IPS-15b (cell line): Measurements from ENCODE around the gene INSYN2A.
A peak's percentile ranks its signal among the peaks of the same experiment; 100 is the strongest.

Source experiments
- H3K27me3 ChIP-seq: one replicate; pipeline ENCODE4 v1.6.1; 2013; ENCODE audit warnings: low read length; ENCODE audit not compliant: control insufficient read depth, insufficient read depth
- H3K36me3 ChIP-seq: one replicate; pipeline ENCODE4 v1.6.1; 2013; ENCODE audit warnings: low read length; ENCODE audit not compliant: control insufficient read depth, insufficient read depth
- H3K4me1 ChIP-seq: one replicate; pipeline ENCODE4 v1.6.1; 2013; ENCODE audit warnings: mild to moderate bottlenecking, low read length; ENCODE audit not compliant: control insufficient read depth, insufficient read depth
- H3K4me3 ChIP-seq: one replicate; pipeline ENCODE4 v1.5.1; 2013; ENCODE audit warnings: low read depth, low read length
- H3K9ac ChIP-seq: one replicate; pipeline ENCODE4 v1.6.1; 2013; ENCODE audit warnings: low read depth, mild to moderate bottlenecking, low read length
- H3K9me3 ChIP-seq: one replicate; pipeline ENCODE4 v1.6.1; 2013; ENCODE audit warnings: mild to moderate bottlenecking, low read length; ENCODE audit not compliant: control insufficient read depth, insufficient read depth

The INSYN2A gene

GRCh38 chr10:127150136-127150535 is 46.3 kb downstream of the INSYN2A start:
- no peaks in the 10 kb centered on the region for H3K27me3 ChIP-seq
- H3K4me3 ChIP-seq = no peak overlapping the region
- peak overlapping the region; percentile 37 for H3K9ac ChIP-seq
- peaks cover 10% of the 10 kb centered on the region for H3K4me1 ChIP-seq
- no peaks in the 10 kb centered on the region for H3K9me3 ChIP-seq
- H3K36me3 ChIP-seq = peaks cover 1% of the 10 kb centered on the region

GRCh38 chr10:127149501-127150081 is 46.8 kb downstream of the INSYN2A start:
- peaks cover 10% of the 10 kb centered on the region for H3K4me1 ChIP-seq
- no peak overlapping the region for H3K4me3 ChIP-seq
- no peaks in the 10 kb centered on the region for H3K9me3 ChIP-seq
- H3K27me3 ChIP-seq = no peaks in the 10 kb centered on the region
- H3K36me3 ChIP-seq = peaks cover 6% of the 10 kb centered on the region
- no peak overlapping the region for H3K9ac ChIP-seq

- Histone ChIP-seq H3K9ac (no peak overlapping the region), H3K36me3 (peaks cover 6% of the 10 kb centered on the region), H3K9me3 (no peaks in the 10 kb centered on the region), H3K4me1 (peaks cover 10% of the 10 kb centered on the region), H3K27me3 (no peaks in the 10 kb centered on the region), H3K4me3 (no peak overlapping the region)
Observed at GRCh38 chr10:127148933-127149220, 47.5 kb downstream of the INSYN2A start.

GRCh38 chr10:127148066-127148932 is 48.1 kb downstream of the INSYN2A start:
- no peak overlapping the region for H3K4me3 ChIP-seq
- H3K9ac ChIP-seq = no peak overlapping the region

GRCh38 chr10:127146661-127147060 is 49.7 kb downstream of the INSYN2A start:
- Histone ChIP-seq H3K4me3 (no peak overlapping the region), H3K27me3 (no peaks in the 10 kb centered on the region), H3K9me3 (no peaks in the 10 kb centered on the region), H3K4me1 (peaks cover 10% of the 10 kb centered on the region), H3K9ac (no peak overlapping the region), H3K36me3 (peaks cover 6% of the 10 kb centered on the region)

More at GRCh38 chr10:127148066-127148932, 48.1 kb downstream of the INSYN2A start:
- H3K27me3 ChIP-seq = no peaks in the 10 kb centered on the region
- H3K36me3 ChIP-seq = peaks cover 6% of the 10 kb centered on the region
- H3K4me1 ChIP-seq = peaks cover 10% of the 10 kb centered on the region
- no peaks in the 10 kb centered on the region for H3K9me3 ChIP-seq
